ENCODE measurements around the gene COTL1. TPM values are rescaled to one million over a fixed set of nuclear protein-coding genes. Genes with fewer than 3 reads are reported as not detected.
A peak's percentile ranks its signal among the peaks of the same experiment; 100 is the strongest.

Gene COTL1
- total RNA-seq, 1 donor from 2014 or later: 487 TPM

GRCh38 chr16:84557504-84557903 lies 60.4 kb downstream of the COTL1 start:
- H3K27me3 Mint-ChIP-seq: no peaks in the 10 kb centered on the region
- CTCF ChIA-PET: no interaction called here
- TF ChIP-seq, protein P1, sequence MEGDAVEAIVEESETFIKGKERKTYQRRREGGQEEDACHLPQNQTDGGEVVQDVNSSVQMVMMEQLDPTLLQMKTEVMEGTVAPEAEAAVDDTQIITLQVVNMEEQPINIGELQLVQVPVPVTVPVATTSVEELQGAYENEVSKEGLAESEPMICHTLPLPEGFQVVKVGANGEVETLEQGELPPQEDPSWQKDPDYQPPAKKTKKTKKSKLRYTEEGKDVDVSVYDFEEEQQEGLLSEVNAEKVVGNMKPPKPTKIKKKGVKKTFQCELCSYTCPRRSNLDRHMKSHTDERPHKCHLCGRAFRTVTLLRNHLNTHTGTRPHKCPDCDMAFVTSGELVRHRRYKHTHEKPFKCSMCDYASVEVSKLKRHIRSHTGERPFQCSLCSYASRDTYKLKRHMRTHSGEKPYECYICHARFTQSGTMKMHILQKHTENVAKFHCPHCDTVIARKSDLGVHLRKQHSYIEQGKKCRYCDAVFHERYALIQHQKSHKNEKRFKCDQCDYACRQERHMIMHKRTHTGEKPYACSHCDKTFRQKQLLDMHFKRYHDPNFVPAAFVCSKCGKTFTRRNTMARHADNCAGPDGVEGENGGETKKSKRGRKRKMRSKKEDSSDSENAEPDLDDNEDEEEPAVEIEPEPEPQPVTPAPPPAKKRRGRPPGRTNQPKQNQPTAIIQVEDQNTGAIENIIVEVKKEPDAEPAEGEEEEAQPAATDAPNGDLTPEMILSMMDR (IDR thresholded peaks at IDR 0.05): no peak
- no peak overlapping the region for H3K4me3 Mint-ChIP-seq
- no peaks in the 10 kb centered on the region for H3K9me3 Mint-ChIP-seq
- POLR2A ChIA-PET: no interaction called here
- peaks cover 1% of the 10 kb centered on the region for H3K36me3 Mint-ChIP-seq (ENCODE audit: low read depth)
- no peak overlapping the region for H3K27ac Mint-ChIP-seq
- H3K4me1 Mint-ChIP-seq: peaks cover 25% of the 10 kb centered on the region
- intact Hi-C loops (cut with micrococcal nuclease): no loop called here
- DNase-seq (no peak), ATAC-seq (ENCODE audit: low read depth) (no peak)

- no peak for ATAC-seq (ENCODE audit: low read depth)
- Mint-ChIP-seq H3K4me3 (no peak overlapping the region), H3K9me3 (no peaks in the 10 kb centered on the region), H3K36me3 (ENCODE audit: low read depth) (no peaks in the 10 kb centered on the region), H3K27me3 (no peaks in the 10 kb centered on the region), H3K4me1 (peaks cover 24% of the 10 kb centered on the region), H3K27ac (no peak overlapping the region)
- ChIA-PET CTCF (no interaction called here), POLR2A (no interaction called here)
- intact Hi-C loops (cut with micrococcal nuclease): no loop called here
- TF ChIP-seq, protein P1 (IDR thresholded peaks at IDR 0.05): no peak
- DNase-seq: no peak
Observed at GRCh38 chr16:84557059-84557458, 60.8 kb downstream of the COTL1 start.

DNA sequence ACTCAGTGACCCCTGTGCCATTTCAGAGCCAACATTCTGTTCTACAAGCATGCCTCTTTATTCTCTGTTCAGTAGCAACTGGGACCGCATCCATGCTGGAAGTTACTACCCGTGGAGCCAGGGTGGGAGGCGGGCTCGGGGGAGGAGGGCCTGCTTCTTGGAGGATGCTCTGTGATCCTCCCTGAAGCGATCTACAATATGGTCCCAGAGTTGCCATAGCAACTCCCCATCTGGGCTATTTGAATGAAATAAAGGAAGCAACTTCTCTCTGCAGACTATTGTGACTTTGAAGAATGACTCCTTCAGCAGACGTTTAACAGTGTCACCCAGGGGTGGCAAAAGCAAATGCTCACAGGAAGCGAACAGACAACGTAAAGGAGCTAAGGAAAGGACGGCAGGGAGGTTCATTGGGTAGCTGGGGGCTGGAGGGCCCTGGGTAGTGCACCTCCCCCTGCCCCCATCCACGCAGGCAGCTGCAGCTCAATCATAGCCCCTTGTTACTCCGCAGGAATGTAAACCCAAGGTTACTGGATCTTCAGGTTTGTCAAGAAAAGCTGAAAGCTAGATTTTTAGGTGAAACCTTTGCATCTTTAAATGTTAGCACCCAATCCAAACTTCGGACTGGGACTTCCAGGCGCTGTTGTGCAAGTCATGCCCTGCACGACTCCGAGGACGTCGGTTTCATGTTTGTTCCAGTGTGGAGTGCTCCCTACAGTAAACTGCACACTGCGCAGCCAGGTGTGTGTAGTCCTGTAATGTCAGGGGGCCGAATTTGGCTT lies 62.3 kb downstream of the COTL1 start:
- Mint-ChIP-seq H3K27ac (no peak overlapping the region), H3K9me3 (no peaks in the 10 kb centered on the region), H3K36me3 (ENCODE audit: low read depth) (no peaks in the 10 kb centered on the region), H3K27me3 (no peaks in the 10 kb centered on the region), H3K4me3 (no peak overlapping the region), H3K4me1 (peaks cover 21% of the 10 kb centered on the region)
- TF ChIP-seq, protein P1 (IDR thresholded peaks at IDR 0.05): no peak
- ATAC-seq (ENCODE audit: low read depth): peak; percentile 37
- no peak for DNase-seq
- POLR2A ChIA-PET: no interaction called here
- CTCF ChIA-PET: no interaction called here
- intact Hi-C loops (cut with micrococcal nuclease): loop anchor here (2.0 kb wide), 1 partner anchor 41 kb away; no protein-coding TSS in a partner anchor

GRCh38 chr16:84554627-84555328 lies 63.1 kb downstream of the COTL1 start:
- ChIA-PET CTCF (no interaction called here), POLR2A (no interaction called here)
- no peak for ATAC-seq (ENCODE audit: low read depth)
- H3K4me3 Mint-ChIP-seq: no peak overlapping the region
- H3K9me3 Mint-ChIP-seq: no peaks in the 10 kb centered on the region
- intact Hi-C loops (cut with micrococcal nuclease): loop anchor here (2.0 kb wide), 1 partner anchor 40 kb away; no protein-coding TSS in a partner anchor
- no peak overlapping the region for H3K27ac Mint-ChIP-seq
- no peaks in the 10 kb centered on the region for H3K27me3 Mint-ChIP-seq
- TF ChIP-seq, protein P1 (IDR thresholded peaks at IDR 0.05): no peak
- no peaks in the 10 kb centered on the region for H3K36me3 Mint-ChIP-seq (ENCODE audit: low read depth)
- DNase-seq: no peak
- peaks cover 17% of the 10 kb centered on the region for H3K4me1 Mint-ChIP-seq

- Mint-ChIP-seq H3K36me3 (ENCODE audit: low read depth) (no peaks in the 10 kb centered on the region), H3K4me1 (peaks cover 16% of the 10 kb centered on the region), H3K27me3 (no peaks in the 10 kb centered on the region), H3K4me3 (no peak overlapping the region), H3K9me3 (no peaks in the 10 kb centered on the region), H3K27ac (no peak overlapping the region)
- intact Hi-C loops (cut with micrococcal nuclease): loop anchor here (2.0 kb wide), 1 partner anchor 39 kb away; no protein-coding TSS in a partner anchor
- POLR2A ChIA-PET: no interaction called here
- TF ChIP-seq, protein P1 (IDR thresholded peaks at IDR 0.05): no peak
- CTCF ChIA-PET: no interaction called here
- DNase-seq: no peak
- ATAC-seq (ENCODE audit: low read depth): no peak
Observed at GRCh38 chr16:84553873-84554399, 63.9 kb downstream of the COTL1 start.
